A549 (cell line): ENCODE results near the gene IP6K3.

Source experiments
- CHD4 ChIP-seq: fragments of 200-600 bp; sonication (generic); IDR thresholded peaks from 2 replicates; pipeline ENCODE4 v1.6.1; 2016; ENCODE audit warnings: antibody characterized with exemption, mild to moderate bottlenecking, borderline replicate concordance
- CTCF ChIP-seq: fragments of >200 bp; sonication (Bioruptor Twin); formaldehyde crosslinking; IDR thresholded peaks from 3 replicates; pipeline ENCODE4 v1.5.1; 2016
- E2F6 ChIP-seq: IDR thresholded peaks from 2 replicates; pipeline ENCODE4 v1.6.1; 2012; ENCODE audit warnings: low read depth, borderline replicate concordance
- MAFK ChIP-seq: fragments of 450-650 bp; IDR thresholded peaks from 2 replicates; pipeline ENCODE4 v1.6.1; 2014; ENCODE audit not compliant: partially characterized antibody
- MAX ChIP-seq: IDR thresholded peaks from 2 replicates; pipeline ENCODE4 v1.6.1; 2012
- MAZ ChIP-seq: fragments of 150-350 bp; IDR thresholded peaks from 2 replicates; pipeline ENCODE4 v1.6.1; 2014; ENCODE audit warnings: antibody characterized with exemption, low read depth, low read length, borderline replicate concordance
- USF2 ChIP-seq: fragments of 450-650 bp; IDR thresholded peaks from 2 replicates; pipeline ENCODE4 v1.6.1; 2014; ENCODE audit warnings: antibody characterized with exemption

GRCh38 chr6:33691456-33692077, 55.1 kb downstream of the IP6K3 start:
- no peak for TF ChIP-seq CHD4
- TF ChIP-seq MAZ, result no peak
- TF ChIP-seq CTCF, result no peak
- no peak for TF ChIP-seq USF2
- TF ChIP-seq MAX, result no peak
- TF ChIP-seq E2F6, result no peak
- TF ChIP-seq MAFK, result no peak
